B cell (primary cell): Measurements from ENCODE around the gene TBC1D22A.

Source experiments
- CTCF ChIP-seq: fragments of 200-600 bp; IDR thresholded peaks from one replicate; pipeline ENCODE4 v1.8.0; 2022; ENCODE audit warnings: antibody characterized with exemption, mild to moderate bottlenecking
- EZH2 ChIP-seq: IDR thresholded peaks from 2 replicates; pipeline ENCODE4 v1.6.1; 2012; ENCODE audit warnings: borderline replicate concordance, low read depth, mild to moderate bottlenecking, moderate library complexity, low read length; ENCODE audit not compliant: insufficient read depth, poor library complexity, severe bottlenecking

GRCh38 chr22:46726986-46727317, 35.5 kb upstream of the TBC1D22A start:
- TF ChIP-seq CTCF (no peak), EZH2 (no peak)
